ENCODE results near the gene C2orf69. TPM values are rescaled to one million over a fixed set of nuclear protein-coding genes. Genes with fewer than 3 reads are reported as not detected.

The C2orf69 gene
- total and polyA plus RNA-seq, 4 donors: 4.5 to 11.1 (median 6.8) TPM

- ATAC-seq (ENCODE audit: insufficient read depth, low FRiP score) (no peak), DNase-seq (peak in 1 of 3 donors; percentile 23)
- WGBS, 2 donors: 0 to 1% methylated on average over 10 of the region's 10 CpGs
- no peaks in the 10 kb centered on the region for H3K27me3 ChIP-seq (ENCODE audit: control insufficient read depth in 3 of 3, insufficient read depth in 3 of 3, low read length in 2 of 3)
- no peak for TF ChIP-seq CTCF (IDR thresholded peaks at IDR 0.05; ENCODE audit: control extremely low read depth, extremely low read depth)
- no peaks in the 10 kb centered on the region for H3K9me3 ChIP-seq (ENCODE audit: control insufficient read depth in 4 of 4, insufficient read depth in 3 of 4, low read length in 3 of 4)
- peak overlapping the region; percentile 87 to 88 for H3K27ac ChIP-seq (ENCODE audit: low read depth in 1 of 2, low read length in 1 of 2)
- H3K4me3 ChIP-seq: peak overlapping the region; percentile 91
- H3K4me1 ChIP-seq (ENCODE audit: control insufficient read depth in 5 of 5, insufficient read depth in 5 of 5, low read length in 5 of 5): peaks cover 7 to 26% (median 9%) of the 10 kb centered on the region in 5 donors
- H3K36me3 ChIP-seq (ENCODE audit: control insufficient read depth in 4 of 4, insufficient read depth in 4 of 4, low read length in 4 of 4): peaks cover 0 to 9% (median 5%) of the 10 kb centered on the region in 4 donors
- peak overlapping the region; percentile 60 to 76 for H3K9ac ChIP-seq (ENCODE audit: insufficient read depth in 1 of 2, low read length in 2 of 2)
Measured at GRCh38 chr2:199956062-199956380, 44.9 kb downstream of the C2orf69 start.

GRCh38 chr2:199958014-199958413, 46.9 kb downstream of the C2orf69 start:
- TF ChIP-seq CTCF (IDR thresholded peaks at IDR 0.05; ENCODE audit: control extremely low read depth, extremely low read depth): no peak
- no peak overlapping the region for H3K9ac ChIP-seq (ENCODE audit: insufficient read depth in 1 of 2, low read length in 2 of 2)
- H3K4me1 ChIP-seq (ENCODE audit: control insufficient read depth in 5 of 5, insufficient read depth in 5 of 5, low read length in 5 of 5): peaks cover 7 to 26% (median 9%) of the 10 kb centered on the region in 5 donors
- DNase-seq (no peak), ATAC-seq (ENCODE audit: insufficient read depth, low FRiP score) (no peak)
- H3K27ac ChIP-seq (ENCODE audit: low read depth in 1 of 2, low read length in 1 of 2): no peak overlapping the region
- H3K27me3 ChIP-seq (ENCODE audit: control insufficient read depth in 3 of 3, insufficient read depth in 3 of 3, low read length in 2 of 3): no peaks in the 10 kb centered on the region
- H3K4me3 ChIP-seq: no peak overlapping the region
- peaks cover 2 to 17% (median 11%) of the 10 kb centered on the region in 4 donors for H3K36me3 ChIP-seq (ENCODE audit: control insufficient read depth in 4 of 4, insufficient read depth in 4 of 4, low read length in 4 of 4)
- 88 to 94% methylated on average over 4 of the region's 4 CpGs for WGBS, 2 donors
- H3K9me3 ChIP-seq (ENCODE audit: control insufficient read depth in 4 of 4, insufficient read depth in 3 of 4, low read length in 3 of 4): no peaks in the 10 kb centered on the region

- Histone ChIP-seq H3K36me3 (ENCODE audit: control insufficient read depth in 4 of 4, insufficient read depth in 4 of 4, low read length in 4 of 4) (peaks cover 4 to 27% (median 17%) of the 10 kb centered on the region in 4 donors), H3K9ac (ENCODE audit: insufficient read depth in 1 of 2, low read length in 2 of 2) (no peak overlapping the region), H3K4me1 (ENCODE audit: control insufficient read depth in 5 of 5, insufficient read depth in 5 of 5, low read length in 5 of 5) (peaks cover 0 to 21% (median 2%) of the 10 kb centered on the region in 5 donors), H3K27me3 (ENCODE audit: control insufficient read depth in 3 of 3, insufficient read depth in 3 of 3, low read length in 2 of 3) (no peaks in the 10 kb centered on the region), H3K9me3 (ENCODE audit: control insufficient read depth in 4 of 4, insufficient read depth in 3 of 4, low read length in 3 of 4) (no peaks in the 10 kb centered on the region), H3K27ac (ENCODE audit: low read depth in 1 of 2, low read length in 1 of 2) (no peak overlapping the region), H3K4me3 (no peak overlapping the region)
- ATAC-seq (ENCODE audit: insufficient read depth, low FRiP score) (no peak), DNase-seq (no peak)
- no peak for TF ChIP-seq CTCF (IDR thresholded peaks at IDR 0.05; ENCODE audit: control extremely low read depth, extremely low read depth)
- 89 to 90% methylated on average over 2 of the region's 2 CpGs for WGBS, 2 donors
Measured at GRCh38 chr2:199962203-199962602, 51.1 kb downstream of the C2orf69 start.

- peaks cover 2 to 20% (median 14%) of the 10 kb centered on the region in 4 donors for H3K36me3 ChIP-seq (ENCODE audit: control insufficient read depth in 4 of 4, insufficient read depth in 4 of 4, low read length in 4 of 4)
- no peak overlapping the region for H3K4me3 ChIP-seq
- no peak for TF ChIP-seq CTCF (IDR thresholded peaks at IDR 0.05; ENCODE audit: control extremely low read depth, extremely low read depth)
- H3K27ac ChIP-seq (ENCODE audit: low read depth in 1 of 2, low read length in 1 of 2): no peak overlapping the region
- peaks cover 0 to 18% (median 0%) of the 10 kb centered on the region in 5 donors for H3K4me1 ChIP-seq (ENCODE audit: control insufficient read depth in 5 of 5, insufficient read depth in 5 of 5, low read length in 5 of 5)
- WGBS, 2 donors: 84 to 89% methylated on average over 2 of the region's 2 CpGs
- H3K9me3 ChIP-seq (ENCODE audit: control insufficient read depth in 4 of 4, insufficient read depth in 3 of 4, low read length in 3 of 4): no peaks in the 10 kb centered on the region
- peak in 2 of 3 donors; percentile 28 to 49 for DNase-seq
- no peak for ATAC-seq (ENCODE audit: insufficient read depth, low FRiP score)
- H3K9ac ChIP-seq (ENCODE audit: insufficient read depth in 1 of 2, low read length in 2 of 2): peak overlapping the region in 1 of 2 donors; percentile 56
- no peaks in the 10 kb centered on the region for H3K27me3 ChIP-seq (ENCODE audit: control insufficient read depth in 3 of 3, insufficient read depth in 3 of 3, low read length in 2 of 3)
Measured at GRCh38 chr2:199966405-199966804, 55.3 kb downstream of the C2orf69 start.
